ENCODE measurements around the gene CAPN9.

Gene CAPN9

DNA sequence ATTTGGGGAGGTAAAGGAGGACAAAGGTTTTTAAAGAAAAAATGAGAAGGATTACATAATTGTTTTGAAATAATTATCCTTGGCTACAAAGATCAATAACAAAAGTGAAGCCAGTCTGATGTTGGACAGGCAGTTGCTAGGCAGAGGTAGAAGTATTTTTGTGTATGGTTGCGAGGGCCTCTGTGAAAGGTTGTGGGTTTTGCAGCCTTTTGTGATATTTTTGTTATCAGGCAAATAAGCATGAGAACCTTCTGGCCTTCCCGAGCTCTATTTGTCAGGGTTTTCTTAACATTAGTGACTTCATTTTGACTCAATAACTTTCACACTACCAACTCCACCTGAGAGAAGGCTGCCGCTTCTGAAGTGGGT, 39.2 kb downstream of the CAPN9 start:
- H3K4me3 ChIP-seq (ENCODE audit: low read depth, low read length): no peak overlapping the region
- DNase-seq (ENCODE audit: low read depth): peak; percentile 15
- TF ChIP-seq, protein P1, sequence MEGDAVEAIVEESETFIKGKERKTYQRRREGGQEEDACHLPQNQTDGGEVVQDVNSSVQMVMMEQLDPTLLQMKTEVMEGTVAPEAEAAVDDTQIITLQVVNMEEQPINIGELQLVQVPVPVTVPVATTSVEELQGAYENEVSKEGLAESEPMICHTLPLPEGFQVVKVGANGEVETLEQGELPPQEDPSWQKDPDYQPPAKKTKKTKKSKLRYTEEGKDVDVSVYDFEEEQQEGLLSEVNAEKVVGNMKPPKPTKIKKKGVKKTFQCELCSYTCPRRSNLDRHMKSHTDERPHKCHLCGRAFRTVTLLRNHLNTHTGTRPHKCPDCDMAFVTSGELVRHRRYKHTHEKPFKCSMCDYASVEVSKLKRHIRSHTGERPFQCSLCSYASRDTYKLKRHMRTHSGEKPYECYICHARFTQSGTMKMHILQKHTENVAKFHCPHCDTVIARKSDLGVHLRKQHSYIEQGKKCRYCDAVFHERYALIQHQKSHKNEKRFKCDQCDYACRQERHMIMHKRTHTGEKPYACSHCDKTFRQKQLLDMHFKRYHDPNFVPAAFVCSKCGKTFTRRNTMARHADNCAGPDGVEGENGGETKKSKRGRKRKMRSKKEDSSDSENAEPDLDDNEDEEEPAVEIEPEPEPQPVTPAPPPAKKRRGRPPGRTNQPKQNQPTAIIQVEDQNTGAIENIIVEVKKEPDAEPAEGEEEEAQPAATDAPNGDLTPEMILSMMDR (IDR thresholded peaks at IDR 0.05; ENCODE audit: insufficient read depth, low read depth, low read length, missing control alignments): no peak

DNA sequence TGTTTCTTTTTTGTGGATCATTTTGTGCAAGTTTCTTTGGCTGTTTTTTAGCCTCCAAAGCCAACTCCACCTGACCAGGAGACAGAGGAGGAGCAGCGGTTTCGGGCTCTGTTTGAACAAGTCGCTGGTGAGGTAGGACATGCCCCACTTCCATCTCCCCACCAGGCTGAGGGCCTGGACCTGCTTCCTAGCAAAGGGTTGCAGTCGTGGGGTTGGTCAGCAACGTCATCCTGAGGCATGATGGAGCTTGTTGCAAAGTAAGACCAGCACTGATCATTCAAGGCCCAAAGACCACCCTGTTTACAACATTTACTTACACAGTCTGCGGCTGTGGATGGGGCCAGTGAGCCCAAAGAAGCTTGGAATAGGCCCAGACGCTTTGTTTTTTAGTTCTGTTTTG, 40.3 kb downstream of the CAPN9 start:
- DNase-seq (ENCODE audit: low read depth): no peak
- TF ChIP-seq, protein P1 (IDR thresholded peaks at IDR 0.05; ENCODE audit: insufficient read depth, low read depth, low read length, missing control alignments): no peak
- no peak overlapping the region for H3K4me3 ChIP-seq (ENCODE audit: low read depth, low read length)

DNA sequence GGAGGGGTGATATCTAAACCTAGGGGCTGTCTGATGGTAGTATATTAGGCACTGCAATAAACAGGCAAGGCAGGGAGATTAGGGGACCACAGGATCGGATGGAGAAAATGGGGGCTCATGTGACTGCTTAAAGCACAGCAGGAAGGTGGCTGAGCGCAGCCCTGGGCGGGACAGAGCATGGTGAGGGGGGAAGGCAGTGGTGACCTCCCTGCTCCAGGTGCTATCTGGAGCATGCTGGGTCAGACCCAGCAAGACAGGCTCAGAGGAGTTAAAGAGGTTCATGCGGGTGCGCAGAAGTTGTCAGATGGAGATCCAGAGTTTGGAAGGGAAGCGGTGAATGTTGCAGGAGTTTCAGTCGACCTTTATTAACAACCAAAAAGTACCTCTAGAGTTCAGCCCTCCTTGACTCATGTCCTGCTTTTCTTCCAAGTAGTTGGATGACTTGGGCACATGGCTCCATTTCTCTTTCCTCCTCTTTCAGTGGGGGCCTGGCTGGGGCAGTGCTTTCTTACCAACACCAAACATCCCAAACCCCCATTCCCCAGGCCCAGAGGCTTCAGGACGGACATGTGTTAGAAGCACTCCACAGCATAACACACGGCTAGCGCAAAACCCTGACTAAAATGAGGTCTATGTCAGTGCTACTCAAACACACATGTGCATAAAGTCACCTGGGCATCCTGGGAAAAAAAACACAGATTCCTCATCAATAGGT, 41.5 kb downstream of the CAPN9 start:
- no peak for DNase-seq (ENCODE audit: low read depth)
- TF ChIP-seq, protein P1 (IDR thresholded peaks at IDR 0.05; ENCODE audit: insufficient read depth, low read depth, low read length, missing control alignments): no peak
- no peak overlapping the region for H3K4me3 ChIP-seq (ENCODE audit: low read depth, low read length)

DNA sequence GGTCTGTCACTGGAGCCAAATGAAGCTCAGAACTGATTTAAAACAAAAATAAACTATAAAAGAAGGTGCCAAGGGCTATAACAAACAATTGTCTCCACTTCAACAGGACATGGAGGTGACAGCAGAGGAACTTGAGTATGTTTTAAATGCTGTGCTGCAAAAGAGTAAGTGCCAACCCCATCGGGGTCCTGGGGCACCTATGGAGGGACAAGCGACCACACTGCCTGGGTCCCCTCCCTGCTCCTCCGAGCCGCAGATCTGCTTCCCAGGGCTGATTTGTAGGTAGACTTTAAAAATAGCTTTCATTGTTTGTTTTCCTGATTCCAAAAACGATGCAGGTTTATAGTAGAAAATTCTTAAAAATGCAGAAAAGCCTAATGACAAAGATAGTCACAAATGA, 42.8 kb downstream of the CAPN9 start:
- DNase-seq (ENCODE audit: low read depth): no peak
- TF ChIP-seq, protein P1 (IDR thresholded peaks at IDR 0.05; ENCODE audit: insufficient read depth, low read depth, low read length, missing control alignments): no peak
- no peak overlapping the region for H3K4me3 ChIP-seq (ENCODE audit: low read depth, low read length)

DNA sequence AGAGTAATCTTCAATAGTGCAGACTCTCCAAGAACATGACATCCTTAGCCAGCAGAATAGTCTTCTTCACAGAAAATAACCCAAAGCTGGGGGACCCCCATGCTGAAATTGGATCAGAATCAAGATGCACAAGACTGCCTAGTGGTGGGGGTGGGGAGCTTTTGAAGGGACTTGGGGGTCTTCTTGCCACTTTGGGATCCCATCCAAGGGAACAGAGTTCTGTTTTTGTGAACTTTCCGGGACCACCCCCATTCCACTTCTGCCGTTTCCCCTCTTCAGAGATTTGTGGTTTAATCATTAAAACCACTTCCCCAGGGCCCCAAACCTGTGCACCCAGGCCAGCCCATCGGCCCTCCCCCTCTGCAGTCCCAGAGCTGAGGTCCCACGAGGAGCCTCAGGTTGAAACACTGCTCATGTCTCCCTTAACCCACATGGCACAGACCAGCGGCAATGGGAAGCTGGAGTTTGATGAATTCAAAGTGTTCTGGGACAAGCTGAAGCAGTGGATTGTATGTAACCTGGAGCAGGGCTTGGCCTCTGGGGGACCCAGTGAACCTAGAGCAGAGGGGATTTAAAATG, 44.9 kb downstream of the CAPN9 start:
- TF ChIP-seq, protein P1 (IDR thresholded peaks at IDR 0.05; ENCODE audit: insufficient read depth, low read depth, low read length, missing control alignments): no peak
- no peak for DNase-seq (ENCODE audit: low read depth)
- no peak overlapping the region for H3K4me3 ChIP-seq (ENCODE audit: low read depth, low read length)

DNA sequence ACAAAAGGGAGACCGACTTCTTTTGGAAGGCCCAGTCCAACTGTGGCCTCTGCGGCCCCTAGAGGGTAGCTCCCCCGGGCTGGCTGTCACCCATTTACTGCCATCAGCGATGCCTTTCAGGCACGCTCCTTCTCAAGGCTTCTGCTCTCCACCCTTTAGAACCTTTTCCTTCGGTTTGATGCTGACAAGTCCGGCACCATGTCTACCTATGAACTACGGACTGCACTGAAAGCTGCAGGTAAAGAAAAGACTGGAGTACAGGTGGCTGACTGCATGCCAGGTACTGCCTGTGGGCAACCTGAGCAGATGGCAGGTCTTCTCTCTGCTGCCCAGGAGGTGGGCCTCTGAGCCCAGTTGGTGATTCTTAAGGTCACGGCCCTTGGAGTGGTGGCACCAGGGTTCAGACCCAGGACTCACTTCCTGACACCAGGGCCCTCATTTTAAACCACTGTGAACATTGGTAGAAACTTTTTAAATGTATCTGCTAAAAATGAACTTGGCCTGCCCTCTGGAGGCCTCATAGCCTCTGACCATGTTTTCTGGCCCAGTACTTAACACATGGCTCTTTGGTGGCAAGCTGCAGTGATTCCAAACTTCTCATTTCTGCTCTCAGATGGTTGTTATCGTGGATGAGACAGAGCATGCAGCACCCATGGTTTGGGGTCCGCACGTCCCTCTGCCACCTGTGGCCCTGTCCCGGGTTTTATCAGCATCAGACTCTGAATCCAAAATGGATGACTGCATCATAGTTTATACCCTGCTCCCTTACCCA, 45.7 kb downstream of the CAPN9 start:
- DNase-seq (ENCODE audit: low read depth): peak; percentile 6
- H3K4me3 ChIP-seq (ENCODE audit: low read depth, low read length): no peak overlapping the region
- TF ChIP-seq, protein P1 (IDR thresholded peaks at IDR 0.05; ENCODE audit: insufficient read depth, low read depth, low read length, missing control alignments): peak; percentile 5

Data from GM12865 (cell line).